Endothelial cell (in vitro differentiated cells): ENCODE data around the gene AUTS2. TPM values are rescaled to one million over a fixed set of nuclear protein-coding genes. Genes with fewer than 3 reads are reported as not detected.

Experiments
- DNase-seq: peaks from one replicate; pipeline ENCODE4 v3.0.0; 2021; ENCODE audit warnings: low spot score
- H3K27ac Mint-ChIP-seq: one replicate; pipeline ENCODE4 v1.8.0; 2021; ENCODE audit warnings: mixed read lengths, inconsistent platforms; ENCODE audit not compliant: unreplicated experiment
- H3K27me3 Mint-ChIP-seq: one replicate; pipeline ENCODE4 v1.8.0; 2021; ENCODE audit warnings: mild to moderate bottlenecking, moderate library complexity, mixed read lengths, inconsistent platforms; ENCODE audit not compliant: unreplicated experiment
- H3K36me3 Mint-ChIP-seq: one replicate; pipeline ENCODE4 v1.8.0; 2021; ENCODE audit warnings: mild to moderate bottlenecking, low read depth, mixed read lengths, inconsistent platforms; ENCODE audit not compliant: unreplicated experiment
- H3K4me1 Mint-ChIP-seq: one replicate; pipeline ENCODE4 v1.8.0; 2021; ENCODE audit warnings: mild to moderate bottlenecking, mixed read lengths, inconsistent platforms; ENCODE audit not compliant: unreplicated experiment
- H3K4me3 Mint-ChIP-seq: one replicate; pipeline ENCODE4 v1.8.0; 2021; ENCODE audit warnings: mild to moderate bottlenecking, mixed read lengths, inconsistent platforms; ENCODE audit not compliant: unreplicated experiment
- H3K9me3 Mint-ChIP-seq: one replicate; pipeline ENCODE4 v1.8.0; 2021; ENCODE audit warnings: mixed read lengths, inconsistent platforms; ENCODE audit not compliant: unreplicated experiment
- CTCF ChIP-seq: fragments of 200-600 bp; sonication (generic); IDR thresholded peaks from one replicate; pipeline ENCODE4 v1.5.0; 2021; ENCODE audit warnings: antibody characterized with exemption; ENCODE audit not compliant: unreplicated experiment
- total RNA-seq: library from RNA; stranded (reverse); fragmentation: NEBNext Ultra II Directional; extraction: Animal tissue kit (Norgen Biotek cat#: 25700); gene quantifications from one replicate; pipeline ENCODE4 v1.2.1, GENCODE V29; 2021; ENCODE audit not compliant: unreplicated experiment

The AUTS2 gene
- total RNA-seq, 1 donor from 2014 or later: 103 TPM

GRCh38 chr7:70321016-70321590 lies 722.8 kb downstream of the AUTS2 start:
- no peak overlapping the region for H3K4me3 Mint-ChIP-seq
- peaks cover 2% of the 10 kb centered on the region for H3K27me3 Mint-ChIP-seq
- TF ChIP-seq CTCF: no peak
- no peak overlapping the region for H3K27ac Mint-ChIP-seq
- H3K9me3 Mint-ChIP-seq: no peaks in the 10 kb centered on the region
- no peaks in the 10 kb centered on the region for H3K36me3 Mint-ChIP-seq
- no peaks in the 10 kb centered on the region for H3K4me1 Mint-ChIP-seq
- no peak for DNase-seq

- H3K4me1 Mint-ChIP-seq: no peaks in the 10 kb centered on the region
- H3K4me3 Mint-ChIP-seq: no peak overlapping the region
- H3K27ac Mint-ChIP-seq: no peak overlapping the region
- no peak for TF ChIP-seq CTCF
- H3K27me3 Mint-ChIP-seq: no peaks in the 10 kb centered on the region
- no peak for DNase-seq
- H3K9me3 Mint-ChIP-seq: no peaks in the 10 kb centered on the region
- no peaks in the 10 kb centered on the region for H3K36me3 Mint-ChIP-seq
Measured at GRCh38 chr7:70322856-70323255, 724.6 kb downstream of the AUTS2 start.

- no peak for DNase-seq
- Mint-ChIP-seq H3K4me3 (no peak overlapping the region), H3K27me3 (no peaks in the 10 kb centered on the region), H3K36me3 (no peaks in the 10 kb centered on the region), H3K4me1 (no peaks in the 10 kb centered on the region), H3K27ac (no peak overlapping the region), H3K9me3 (no peaks in the 10 kb centered on the region)
- no peak for TF ChIP-seq CTCF
Measured at GRCh38 chr7:70325509-70326101, 727.3 kb downstream of the AUTS2 start.

GRCh38 chr7:70334295-70334694 lies 736.0 kb downstream of the AUTS2 start:
- no peak overlapping the region for H3K4me3 Mint-ChIP-seq
- TF ChIP-seq CTCF: no peak
- no peaks in the 10 kb centered on the region for H3K9me3 Mint-ChIP-seq
- H3K27me3 Mint-ChIP-seq: peaks cover 3% of the 10 kb centered on the region
- H3K36me3 Mint-ChIP-seq: no peaks in the 10 kb centered on the region
- no peak overlapping the region for H3K27ac Mint-ChIP-seq
- peaks cover 4% of the 10 kb centered on the region for H3K4me1 Mint-ChIP-seq
- no peak for DNase-seq

GRCh38 chr7:70334871-70335270 lies 736.6 kb downstream of the AUTS2 start:
- no peak for DNase-seq
- Mint-ChIP-seq H3K27me3 (peaks cover 3% of the 10 kb centered on the region), H3K4me1 (peaks cover 4% of the 10 kb centered on the region), H3K4me3 (no peak overlapping the region), H3K9me3 (no peaks in the 10 kb centered on the region), H3K36me3 (no peaks in the 10 kb centered on the region), H3K27ac (no peak overlapping the region)
- no peak for TF ChIP-seq CTCF
